ENCODE results near the gene PNLIPRP1. TPM values are rescaled to one million over a fixed set of nuclear protein-coding genes. Genes with fewer than 3 reads are reported as not detected.
A peak's percentile ranks its signal among the peaks of the same experiment; 100 is the strongest.

PNLIPRP1 gene
- total RNA-seq, 1 experiment from 2014 or later: 1.6 TPM

DNA sequence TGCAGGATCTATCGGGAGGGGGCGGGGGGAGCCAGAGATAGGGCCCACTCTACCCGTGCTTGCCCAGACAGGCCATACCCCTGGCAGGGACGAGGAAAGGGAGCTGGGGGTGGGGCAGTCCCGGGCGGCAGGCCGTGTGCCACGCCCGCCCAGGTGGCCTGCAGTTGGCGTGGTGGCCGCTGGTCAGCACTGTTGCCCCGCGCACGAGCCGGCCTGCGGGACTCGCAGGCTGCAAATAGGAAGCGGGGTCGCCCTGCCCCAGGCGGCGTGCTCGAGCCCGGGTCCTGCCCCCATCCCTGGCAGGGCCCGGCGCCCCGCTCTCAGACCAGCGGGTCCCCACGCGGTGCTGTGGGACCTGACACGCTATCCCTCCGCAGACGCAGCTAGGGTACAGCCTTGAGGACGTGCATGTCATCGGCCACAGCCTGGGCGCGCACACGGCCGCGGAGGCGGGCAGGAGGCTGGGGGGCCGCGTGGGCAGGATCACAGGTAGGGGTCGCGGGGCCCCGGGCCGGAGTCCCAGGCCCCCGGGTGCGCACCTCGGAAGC lies 36.7 kb downstream of the PNLIPRP1 start:
- Histone ChIP-seq H3K9ac (ENCODE audit: low read length) (peak overlapping the region; percentile 18; the same call in 1 of the 2 replicates), H3K4me2 (ENCODE audit: low read length) (peak overlapping the region; percentile 82), H3K4me3 (replicated peaks in 1 of 2; ENCODE audit: low read depth in 1 of 2, low read length in 2 of 2) (peak overlapping the region; percentile 38 to 50), H2AFZ (ENCODE audit: low read depth, low read length, poor library complexity, severe bottlenecking) (peak overlapping the region; percentile 54), H3K9me3 (ENCODE audit: control insufficient read depth in 1 of 2, insufficient read depth in 1 of 2, low read depth in 1 of 2, low read length in 2 of 2) (no peaks in the 10 kb centered on the region), H3K4me1 (ENCODE audit: control insufficient read depth in 1 of 2, insufficient read depth in 2 of 2, low read length in 2 of 2) (peaks cover 0 to 8% of the 10 kb centered on the region in 2 experiments; a peak in 1 of 4 replicates), H3K27ac (ENCODE audit: low read depth, low read length) (no peak overlapping the region), H3K79me2 (ENCODE audit: insufficient read depth, low read length) (no peaks in the 10 kb centered on the region), H3K27me3 (ENCODE audit: insufficient read depth, low read length) (no peaks in the 10 kb centered on the region), H4K20me1 (ENCODE audit: insufficient read depth) (no peaks in the 10 kb centered on the region; the same call in 1 of the 2 replicates), H3K36me3 (ENCODE audit: control insufficient read depth in 1 of 2, insufficient read depth in 2 of 2, low read length in 2 of 2) (no peaks in the 10 kb centered on the region), H3K9me2 (ENCODE audit: insufficient read depth) (no peaks in the 10 kb centered on the region)
- TF ChIP-seq SP1 (IDR thresholded peaks at IDR 0.05; ENCODE audit: low read depth): no peak
- TF ChIP-seq REST (IDR thresholded peaks at IDR 0.05; ENCODE audit: low read depth): no peak
- TF ChIP-seq, protein P1, sequence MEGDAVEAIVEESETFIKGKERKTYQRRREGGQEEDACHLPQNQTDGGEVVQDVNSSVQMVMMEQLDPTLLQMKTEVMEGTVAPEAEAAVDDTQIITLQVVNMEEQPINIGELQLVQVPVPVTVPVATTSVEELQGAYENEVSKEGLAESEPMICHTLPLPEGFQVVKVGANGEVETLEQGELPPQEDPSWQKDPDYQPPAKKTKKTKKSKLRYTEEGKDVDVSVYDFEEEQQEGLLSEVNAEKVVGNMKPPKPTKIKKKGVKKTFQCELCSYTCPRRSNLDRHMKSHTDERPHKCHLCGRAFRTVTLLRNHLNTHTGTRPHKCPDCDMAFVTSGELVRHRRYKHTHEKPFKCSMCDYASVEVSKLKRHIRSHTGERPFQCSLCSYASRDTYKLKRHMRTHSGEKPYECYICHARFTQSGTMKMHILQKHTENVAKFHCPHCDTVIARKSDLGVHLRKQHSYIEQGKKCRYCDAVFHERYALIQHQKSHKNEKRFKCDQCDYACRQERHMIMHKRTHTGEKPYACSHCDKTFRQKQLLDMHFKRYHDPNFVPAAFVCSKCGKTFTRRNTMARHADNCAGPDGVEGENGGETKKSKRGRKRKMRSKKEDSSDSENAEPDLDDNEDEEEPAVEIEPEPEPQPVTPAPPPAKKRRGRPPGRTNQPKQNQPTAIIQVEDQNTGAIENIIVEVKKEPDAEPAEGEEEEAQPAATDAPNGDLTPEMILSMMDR (IDR thresholded peaks at IDR 0.05 in 2 of 3, conservative IDR thresholded peaks at IDR 0.05 in 1 of 3; ENCODE audit: borderline replicate concordance in 1 of 3, insufficient read depth in 1 of 3, low read depth in 2 of 3, low read length in 2 of 3): peak; percentile 68 to 90 (median 76)
- 0 out of 2 replicates have a peak, but pooled peaks have one; percentile 25 for TF ChIP-seq ZFX (IDR thresholded peaks at IDR 0.05)
- TF ChIP-seq SRF (IDR thresholded peaks at IDR 0.05; ENCODE audit: low read depth): no peak
- no peak for TF ChIP-seq POLR2A (IDR thresholded peaks at IDR 0.05; ENCODE audit: borderline replicate concordance, extremely low read depth, insufficient read depth, insufficient read length)
- no peak for TF ChIP-seq EGR1 (IDR thresholded peaks at IDR 0.05; ENCODE audit: low read depth)
- peak; percentile 94 for TF ChIP-seq RAD21 (IDR thresholded peaks at IDR 0.05; ENCODE audit: low read depth)
- TF ChIP-seq, protein P2, sequence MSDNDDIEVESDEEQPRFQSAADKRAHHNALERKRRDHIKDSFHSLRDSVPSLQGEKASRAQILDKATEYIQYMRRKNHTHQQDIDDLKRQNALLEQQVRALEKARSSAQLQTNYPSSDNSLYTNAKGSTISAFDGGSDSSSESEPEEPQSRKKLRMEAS (IDR thresholded peaks at IDR 0.05): peak; percentile 65; the same call in 1 of the 2 replicates
- RAD21 ChIA-PET (ENCODE audit: low non-redundant PET in 1 of 2, low total read pairs in 2 of 2, uncharacterized antibody in 2 of 2, unreplicated experiment in 2 of 2): interaction anchor here (0.9 to 2.7 kb wide), 4 partner anchors 145 to 547 kb away, joined by 3 to 11 read pairs (median 5); no protein-coding TSS in a partner anchor
- intact Hi-C loops (cut with micrococcal nuclease): loop anchor here (1.0 to 2.0 kb wide), 2 partner anchors 161 to 549 kb away; no protein-coding TSS in a partner anchor
- BruUV-seq (replicated peaks): no TSS peak
- CTCF ChIA-PET: interaction anchor here (0.6 to 4.6 kb wide), 14 partner anchors 11 to 692 kb away, joined by 3 to 56 read pairs (median 4); partner anchors contain the start of gene HSPA12A
- POLR2A ChIA-PET: interaction anchor here (0.9 kb wide), 1 partner anchor 547 kb away, joined by 3 read pairs; no protein-coding TSS in a partner anchor
- DNase-seq (ENCODE audit: low read depth, low spot score): peak; percentile 29
- peak; percentile 96 for ATAC-seq
